Measurements from ENCODE around the gene PIK3AP1.

GRCh38 chr10:96598846-96599245 lies 121.5 kb downstream of the PIK3AP1 start:
- no peak for TF ChIP-seq CTCF (IDR thresholded peaks at IDR 0.05; ENCODE audit: insufficient read depth, low read length, poor library complexity, severe bottlenecking)
- no peak for TF ChIP-seq EZH2phosphoT487 (conservative IDR thresholded peaks at IDR 0.05; ENCODE audit: low read length)
